Effector memory CD8-positive, alpha-beta T cell (primary cell): ENCODE results near the gene C9orf85.
"Not testable (repeated sequence)": the region's sequence is repeated elsewhere in the genome, so short reads cannot be mapped to it uniquely, and the experiment has no call there.

ENCODE experiments used
- ATAC-seq: fragments of 150-1000 bp; cut with Tn5 transposase; replicated peaks from 2 replicates; pipeline ENCODE4 v1.10.0; 2021; ENCODE audit warnings: mild to moderate bottlenecking, moderate library complexity
- DNase-seq, 3 experiments: peaks; one replicate each; pipeline ENCODE4 v3.0.0; 2021
- H3K27ac Mint-ChIP-seq, 2 donors: one replicate each; pipeline ENCODE4 v1.8.0; 2022; ENCODE audit warnings: mild to moderate bottlenecking in 2 of 2, mixed read lengths in 2 of 2, moderate library complexity in 2 of 2
- H3K27me3 Mint-ChIP-seq, 2 donors: one replicate each; pipeline ENCODE4 v1.8.0; 2022; ENCODE audit warnings: mixed read lengths in 2 of 2
- H3K36me3 Mint-ChIP-seq: one replicate; pipeline ENCODE4 v1.8.0; 2022; ENCODE audit warnings: mild to moderate bottlenecking, moderate library complexity, mixed read lengths; ENCODE audit not compliant: insufficient read depth
- H3K4me1 Mint-ChIP-seq, 2 donors: one replicate each; pipeline ENCODE4 v1.8.0; 2022; ENCODE audit warnings: low read depth in 2 of 2, mixed read lengths in 2 of 2
- H3K4me3 Mint-ChIP-seq, 2 donors: one replicate each; pipeline ENCODE4 v1.8.0; 2022; ENCODE audit warnings: mild to moderate bottlenecking in 2 of 2, mixed read lengths in 2 of 2, moderate library complexity in 2 of 2
- H3K9me3 Mint-ChIP-seq, 2 donors: one replicate each; pipeline ENCODE4 v1.8.0; 2022; ENCODE audit warnings: mixed read lengths in 2 of 2

C9orf85 gene

GRCh38 chr9:71977003-71977402 is 65.6 kb downstream of the C9orf85 start:
- no peak for ATAC-seq
- no peak overlapping the region for H3K4me3 Mint-ChIP-seq

GRCh38 chr9:71980266-71981190 is 69.1 kb downstream of the C9orf85 start:
- Mint-ChIP-seq H3K4me1 (no peaks in the 10 kb centered on the region), H3K27ac (no peak overlapping the region), H3K9me3 (no peaks in the 10 kb centered on the region), H3K4me3 (no peak overlapping the region), H3K27me3 (no peaks in the 10 kb centered on the region), H3K36me3 (peaks cover 9% of the 10 kb centered on the region)
- ATAC-seq (no peak), DNase-seq (no peak)

More at GRCh38 chr9:71977003-71977402, 65.6 kb downstream of the C9orf85 start:
- Mint-ChIP-seq H3K4me1 (no peaks in the 10 kb centered on the region), H3K27me3 (no peaks in the 10 kb centered on the region), H3K9me3 (no peaks in the 10 kb centered on the region), H3K36me3 (peaks cover 27% of the 10 kb centered on the region), H3K27ac (no peak overlapping the region)
- DNase-seq: no peak

DNA sequence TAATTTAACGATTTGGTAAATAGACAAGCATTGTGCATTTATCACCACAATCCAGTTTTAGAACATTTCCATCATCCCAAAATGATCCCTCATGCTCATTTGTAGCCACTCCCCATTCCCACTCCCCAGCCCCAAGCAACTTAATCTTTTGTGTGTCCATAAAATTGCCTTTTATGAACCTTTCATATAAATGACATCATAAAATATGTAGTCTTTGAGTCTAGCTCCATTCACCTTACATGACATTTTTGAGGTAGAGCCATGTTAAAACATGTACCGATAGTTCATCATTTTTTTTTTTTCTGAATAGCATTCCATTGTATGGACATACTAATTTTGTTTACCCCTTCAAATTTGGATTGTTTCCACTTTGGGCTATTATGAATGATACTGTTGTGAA is 70.5 kb downstream of the C9orf85 start:
- Mint-ChIP-seq H3K9me3 (no peaks in the 10 kb centered on the region), H3K27me3 (no peaks in the 10 kb centered on the region), H3K4me1 (no peaks in the 10 kb centered on the region), H3K4me3 (no peak overlapping the region), H3K36me3 (peaks cover 9% of the 10 kb centered on the region), H3K27ac (no peak overlapping the region)
- DNase-seq (no peak), ATAC-seq (no peak)

DNA sequence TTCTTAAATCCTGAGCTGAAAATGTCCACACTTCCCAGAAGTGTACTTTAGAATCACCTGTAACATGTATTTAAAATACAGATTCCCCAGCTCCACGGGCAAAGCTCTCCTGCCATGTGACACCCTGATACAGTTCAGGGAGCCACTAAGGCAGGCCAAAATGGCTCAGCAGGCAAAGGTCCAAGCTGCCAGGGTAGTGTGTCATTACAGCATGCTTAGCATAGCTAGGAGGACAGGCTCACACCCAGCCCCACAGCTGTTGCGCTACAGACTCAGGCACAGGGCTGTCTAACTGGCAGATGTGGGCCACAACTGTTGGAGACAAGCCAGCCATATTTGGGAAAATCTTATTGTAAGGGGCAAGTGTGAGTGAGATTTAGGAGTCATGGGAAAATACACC is 73.0 kb downstream of the C9orf85 start:
- no peaks in the 10 kb centered on the region for H3K9me3 Mint-ChIP-seq
- no peak overlapping the region for H3K4me3 Mint-ChIP-seq
- H3K4me1 Mint-ChIP-seq: no peaks in the 10 kb centered on the region
- ATAC-seq (no peak), DNase-seq (no peak)
- H3K36me3 Mint-ChIP-seq: peaks cover 4% of the 10 kb centered on the region
- H3K27me3 Mint-ChIP-seq: no peaks in the 10 kb centered on the region
- H3K27ac Mint-ChIP-seq: no peak overlapping the region

- H3K36me3 Mint-ChIP-seq: peaks cover 4% of the 10 kb centered on the region
- H3K4me3 Mint-ChIP-seq: no peak overlapping the region
- ATAC-seq: no peak
- no peaks in the 10 kb centered on the region for H3K27me3 Mint-ChIP-seq
- H3K27ac Mint-ChIP-seq: no peak overlapping the region
- no peaks in the 10 kb centered on the region for H3K9me3 Mint-ChIP-seq
- no peak for DNase-seq
- H3K4me1 Mint-ChIP-seq: no peaks in the 10 kb centered on the region
These were observed 73.4 kb downstream of the C9orf85 start for GRCh38 chr9:71984831-71985281.

GRCh38 chr9:71985297-71985911 is 74.0 kb downstream of the C9orf85 start:
- no peak for ATAC-seq

GRCh38 chr9:71986900-71987299 is 75.5 kb downstream of the C9orf85 start:
- Mint-ChIP-seq H3K36me3 (peaks cover 4% of the 10 kb centered on the region), H3K9me3 (no peaks in the 10 kb centered on the region), H3K27ac (no peak overlapping the region), H3K4me1 (no peaks in the 10 kb centered on the region), H3K27me3 (no peaks in the 10 kb centered on the region), H3K4me3 (no peak overlapping the region)
- DNase-seq: no peak
- ATAC-seq: no peak

More at GRCh38 chr9:71985297-71985911, 74.0 kb downstream of the C9orf85 start:
- DNase-seq: no peak
- Mint-ChIP-seq H3K9me3 (no peaks in the 10 kb centered on the region), H3K36me3 (peaks cover 4% of the 10 kb centered on the region), H3K27ac (no peak overlapping the region), H3K27me3 (no peaks in the 10 kb centered on the region), H3K4me1 (no peaks in the 10 kb centered on the region), H3K4me3 (no peak overlapping the region)

GRCh38 chr9:71987471-71988371 is 76.3 kb downstream of the C9orf85 start:
- DNase-seq (no peak), ATAC-seq (no peak)
- no peaks in the 10 kb centered on the region for H3K27me3 Mint-ChIP-seq
- no peak overlapping the region for H3K4me3 Mint-ChIP-seq
- H3K36me3 Mint-ChIP-seq: peaks cover 4% of the 10 kb centered on the region
- H3K9me3 Mint-ChIP-seq: no peaks in the 10 kb centered on the region
- H3K4me1 Mint-ChIP-seq: no peaks in the 10 kb centered on the region
- no peak overlapping the region for H3K27ac Mint-ChIP-seq

DNA sequence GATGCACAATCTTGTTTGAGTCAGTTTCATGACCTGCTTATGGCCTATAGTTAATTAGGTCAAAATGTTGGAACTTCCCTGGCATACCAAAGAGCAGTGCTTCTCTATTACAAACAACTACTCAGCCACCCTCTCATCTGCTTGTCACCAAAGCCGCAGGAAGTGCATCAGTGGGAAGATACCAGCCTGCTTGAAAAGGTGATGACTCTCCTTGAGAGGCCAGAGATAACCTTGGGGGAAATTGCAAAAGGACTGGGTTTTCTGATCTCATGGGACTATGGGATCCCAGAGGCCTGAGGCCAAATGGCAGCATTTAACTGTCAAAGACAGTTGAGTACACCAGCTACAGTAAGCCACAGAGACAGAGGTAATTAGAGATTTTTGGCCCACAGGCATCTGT is 79.0 kb downstream of the C9orf85 start:
- H3K27ac Mint-ChIP-seq: no peak overlapping the region
- DNase-seq: no peak
- no peak for ATAC-seq
- peaks cover 0 to 6% of the 10 kb centered on the region in 2 donors for H3K27me3 Mint-ChIP-seq
- no peaks in the 10 kb centered on the region for H3K9me3 Mint-ChIP-seq
- no peaks in the 10 kb centered on the region for H3K36me3 Mint-ChIP-seq
- no peak overlapping the region for H3K4me3 Mint-ChIP-seq
- H3K4me1 Mint-ChIP-seq: no peaks in the 10 kb centered on the region

- Mint-ChIP-seq H3K27me3 (peaks cover 0 to under 1% of the 10 kb centered on the region in 2 donors), H3K36me3 (peaks cover 3% of the 10 kb centered on the region), H3K9me3 (no peaks in the 10 kb centered on the region), H3K4me3 (no peak overlapping the region), H3K4me1 (no peaks in the 10 kb centered on the region), H3K27ac (no peak overlapping the region)
- DNase-seq (no peak), ATAC-seq (no peak)
These were observed 94.0 kb downstream of the C9orf85 start for GRCh38 chr9:72005451-72005850.

DNA sequence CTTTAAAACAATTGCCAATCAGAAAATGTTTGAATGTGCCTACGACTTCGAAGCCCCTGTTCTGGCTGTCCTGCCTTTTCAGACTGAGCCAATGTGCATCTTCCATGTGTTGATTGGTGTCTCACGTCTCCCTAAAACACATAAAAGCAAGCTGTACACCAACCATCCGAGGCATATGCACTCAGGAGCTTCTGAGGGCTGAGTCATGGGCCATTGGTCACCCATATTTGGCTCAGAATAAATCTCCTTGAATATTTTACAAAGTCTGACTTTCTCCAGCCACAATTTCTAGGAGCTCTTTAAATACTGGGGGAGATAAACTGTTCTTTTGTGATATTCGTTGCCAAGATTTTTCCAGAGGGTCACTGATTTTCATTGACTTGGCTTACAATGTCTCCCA is 95.1 kb downstream of the C9orf85 start:
- peaks cover 3% of the 10 kb centered on the region for H3K36me3 Mint-ChIP-seq
- ATAC-seq (no peak), DNase-seq (no peak)
- H3K27me3 Mint-ChIP-seq: no peaks in the 10 kb centered on the region
- no peaks in the 10 kb centered on the region for H3K9me3 Mint-ChIP-seq
- H3K27ac Mint-ChIP-seq: no peak overlapping the region
- H3K4me3 Mint-ChIP-seq: no peak overlapping the region
- no peaks in the 10 kb centered on the region for H3K4me1 Mint-ChIP-seq

DNA sequence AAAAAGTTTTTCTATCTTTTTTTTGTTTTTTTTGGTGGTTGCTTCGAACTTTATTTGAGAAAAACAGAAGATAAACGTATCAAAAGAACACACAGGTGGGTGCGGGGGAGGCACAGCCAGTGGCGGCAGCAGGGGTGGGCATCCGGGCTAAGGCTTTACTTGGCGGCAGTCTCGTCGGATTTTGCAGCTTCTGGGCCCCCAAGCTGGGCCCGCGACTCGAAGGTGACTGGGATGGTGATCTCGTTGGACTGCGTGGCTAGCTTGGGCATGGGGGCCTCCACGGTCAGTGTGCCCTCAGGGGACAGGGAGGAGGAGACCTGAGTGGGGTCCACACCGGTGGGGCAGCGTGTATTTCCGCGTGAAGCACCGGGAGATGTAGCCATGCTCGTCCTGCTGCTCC is 96.3 kb downstream of the C9orf85 start:
- not testable (repeated sequence) for DNase-seq, ATAC-seq, H3K27ac Mint-ChIP-seq, H3K27me3 Mint-ChIP-seq, H3K4me3 Mint-ChIP-seq, H3K9me3 Mint-ChIP-seq, H3K36me3 Mint-ChIP-seq, H3K4me1 Mint-ChIP-seq

DNA sequence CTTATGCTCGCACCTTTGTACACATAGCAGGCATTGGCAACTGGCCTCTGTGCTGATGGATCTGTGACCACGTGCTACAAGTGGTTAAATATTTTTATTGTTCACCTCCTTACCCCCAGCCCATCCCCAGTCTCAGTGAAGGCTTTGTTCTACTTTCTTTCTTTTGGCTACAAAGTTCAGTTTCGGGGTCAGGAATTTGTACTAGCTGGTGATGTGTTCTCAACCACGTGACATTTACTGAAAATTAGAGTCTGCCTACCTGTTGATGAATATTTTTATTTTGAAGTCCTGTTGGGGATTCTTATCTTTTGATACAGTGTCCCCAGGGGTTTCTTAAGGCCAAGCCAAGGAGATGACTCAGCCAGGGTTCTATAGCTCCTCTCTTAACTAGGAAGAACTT is 101.2 kb downstream of the C9orf85 start:
- Mint-ChIP-seq H3K4me1 (peaks cover 2 to 7% of the 10 kb centered on the region in 2 donors), H3K36me3 (no peaks in the 10 kb centered on the region), H3K4me3 (no peak overlapping the region), H3K9me3 (no peaks in the 10 kb centered on the region), H3K27me3 (no peaks in the 10 kb centered on the region), H3K27ac (no peak overlapping the region)
- DNase-seq (no peak), ATAC-seq (no peak)
